Colonic mucosa (tissue), 4 donors: ENCODE results near the gene RAF1. TPM values are rescaled to one million over a fixed set of nuclear protein-coding genes. Genes with fewer than 3 reads are reported as not detected.
"Not testable (repeated sequence)": the region's sequence is repeated elsewhere in the genome, so short reads cannot be mapped to it uniquely, and the experiment has no call there.

Source experiments
- DNase-seq: peaks from one replicate; pipeline ENCODE4 v3.0.0-alpha.2; 2020
- H3K27ac ChIP-seq: fragments of 200-600 bp; one replicate; pipeline ENCODE4 v1.8.0; 2021
- H3K27me3 ChIP-seq: fragments of 200-600 bp; one replicate; pipeline ENCODE4 v1.8.0; 2021
- H3K36me3 ChIP-seq: fragments of 200-600 bp; one replicate; pipeline ENCODE4 v1.8.0; 2021
- H3K4me1 ChIP-seq: fragments of 200-600 bp; one replicate; pipeline ENCODE4 v1.8.0; 2021; ENCODE audit warnings: mild to moderate bottlenecking
- H3K4me3 ChIP-seq: fragments of 200-600 bp; one replicate; pipeline ENCODE4 v1.8.0; 2021
- H3K9ac ChIP-seq, 2 donors: one replicate each; pipeline ENCODE4 v1.7.0; 2013; ENCODE audit warnings: control low read depth in 2 of 2, low read depth in 2 of 2, low read length in 2 of 2
- H3K9me3 ChIP-seq: fragments of 200-600 bp; one replicate; pipeline ENCODE4 v1.8.0; 2021
- intact Hi-C: fragments of 100-400 bp; cut with DNase I; formaldehyde crosslinking; loops from one replicate; pipeline ENCODE4 v1.14.1; 2022
- total RNA-seq, 2 donors: library from RNA; stranded (reverse); fragmentation: NEBNext Ultra II Directional in 1 of 2; extraction: Animal tissue kit (Norgen Biotek cat#: 25700) in 1 of 2; gene quantifications; one replicate each; pipeline ENCODE4 v1.2.1, GENCODE V29; 2021
- TF ChIP-seq, protein P1 (sequence below): fragments of 200-600 bp; IDR thresholded peaks from one replicate; pipeline ENCODE4 v1.8.0; 2022; ENCODE audit warnings: antibody characterized with exemption, mild to moderate bottlenecking
- donor health status: healthy.
- donor health status: DM: no; HTN: no; CAD: no.
- donor health status: DM: no; HTN: no; CAD: no.

Gene RAF1
- total RNA-seq, 2 donors from 2014 or later, result 66.1 to 79.5 TPM

DNA sequence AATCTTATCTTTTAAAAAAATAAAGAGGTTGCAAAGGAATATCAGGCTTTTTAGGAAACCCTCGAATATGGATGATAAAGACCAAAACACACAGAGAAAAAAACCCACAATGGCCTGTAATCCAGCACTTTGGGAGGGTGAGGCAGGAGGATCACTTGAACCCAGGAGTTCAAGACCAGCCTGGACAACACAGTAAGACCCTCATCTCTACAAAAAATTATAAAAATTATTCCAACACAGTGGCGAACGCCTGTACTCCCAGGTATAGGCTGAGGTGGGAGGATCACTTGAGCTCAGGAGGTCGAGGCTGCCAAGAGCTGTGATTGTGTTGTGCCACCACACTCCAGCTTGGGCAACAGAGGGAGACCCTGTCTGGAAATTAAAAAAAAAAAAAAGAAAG is 30.8 kb downstream of the RAF1 start:
- H3K9me3 ChIP-seq, result no peaks in the 10 kb centered on the region
- no peaks in the 10 kb centered on the region for H3K36me3 ChIP-seq
- no peaks in the 10 kb centered on the region for H3K4me1 ChIP-seq
- intact Hi-C loops, result no loop called here
- H3K4me3 ChIP-seq, result no peak overlapping the region
- DNase-seq, result no peak
- no peak overlapping the region for H3K9ac ChIP-seq
- H3K27ac ChIP-seq, result no peak overlapping the region
- H3K27me3 ChIP-seq, result no peaks in the 10 kb centered on the region
- TF ChIP-seq, protein P1, sequence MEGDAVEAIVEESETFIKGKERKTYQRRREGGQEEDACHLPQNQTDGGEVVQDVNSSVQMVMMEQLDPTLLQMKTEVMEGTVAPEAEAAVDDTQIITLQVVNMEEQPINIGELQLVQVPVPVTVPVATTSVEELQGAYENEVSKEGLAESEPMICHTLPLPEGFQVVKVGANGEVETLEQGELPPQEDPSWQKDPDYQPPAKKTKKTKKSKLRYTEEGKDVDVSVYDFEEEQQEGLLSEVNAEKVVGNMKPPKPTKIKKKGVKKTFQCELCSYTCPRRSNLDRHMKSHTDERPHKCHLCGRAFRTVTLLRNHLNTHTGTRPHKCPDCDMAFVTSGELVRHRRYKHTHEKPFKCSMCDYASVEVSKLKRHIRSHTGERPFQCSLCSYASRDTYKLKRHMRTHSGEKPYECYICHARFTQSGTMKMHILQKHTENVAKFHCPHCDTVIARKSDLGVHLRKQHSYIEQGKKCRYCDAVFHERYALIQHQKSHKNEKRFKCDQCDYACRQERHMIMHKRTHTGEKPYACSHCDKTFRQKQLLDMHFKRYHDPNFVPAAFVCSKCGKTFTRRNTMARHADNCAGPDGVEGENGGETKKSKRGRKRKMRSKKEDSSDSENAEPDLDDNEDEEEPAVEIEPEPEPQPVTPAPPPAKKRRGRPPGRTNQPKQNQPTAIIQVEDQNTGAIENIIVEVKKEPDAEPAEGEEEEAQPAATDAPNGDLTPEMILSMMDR, result no peak

DNA sequence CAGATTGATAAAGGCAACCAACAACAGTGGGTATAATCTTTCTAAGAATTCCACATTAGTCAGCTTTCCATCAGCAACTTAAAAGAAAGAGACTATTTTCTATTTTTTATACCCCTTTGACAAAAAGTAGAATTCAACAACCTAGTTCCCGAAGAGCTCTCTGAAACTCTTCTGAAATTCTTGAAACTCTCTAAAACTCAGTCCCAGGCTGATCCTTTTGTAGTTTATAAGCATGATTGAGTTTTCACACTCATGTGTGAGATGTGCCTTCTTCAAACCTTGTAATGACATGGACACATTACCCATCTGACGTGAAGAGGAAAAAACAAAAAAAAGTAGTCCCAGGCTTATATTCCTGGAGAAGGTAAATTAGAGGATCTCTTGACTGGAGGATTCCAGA is 31.4 kb downstream of the RAF1 start:
- Histone ChIP-seq H3K9me3 (no peaks in the 10 kb centered on the region), H3K27ac (no peak overlapping the region), H3K4me3 (no peak overlapping the region), H3K36me3 (no peaks in the 10 kb centered on the region), H3K27me3 (no peaks in the 10 kb centered on the region), H3K9ac (no peak overlapping the region), H3K4me1 (no peaks in the 10 kb centered on the region)
- TF ChIP-seq, protein P1, result no peak
- DNase-seq, result no peak
- intact Hi-C loops, result no loop called here

DNA sequence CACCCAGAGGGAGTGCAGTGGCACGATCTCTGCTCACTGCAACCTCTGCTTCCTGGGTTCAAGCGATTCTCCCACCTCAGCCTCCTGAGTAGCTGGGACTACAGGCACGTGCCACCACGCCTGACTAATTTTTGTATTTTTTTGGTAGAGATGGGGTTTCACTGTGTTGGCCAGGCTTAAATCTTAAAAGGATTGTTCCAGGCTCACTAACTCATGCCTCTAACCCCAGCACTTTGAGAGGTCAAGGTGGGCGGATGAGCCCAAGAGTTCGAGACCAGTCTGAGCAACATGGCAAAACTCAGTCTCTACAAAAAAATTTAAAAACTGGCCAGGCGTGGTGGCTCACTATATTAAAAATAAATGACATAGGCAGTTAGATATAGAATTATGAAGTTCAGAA is 33.1 kb downstream of the RAF1 start:
- H3K4me1 ChIP-seq, intact Hi-C loops, DNase-seq: not testable (repeated sequence)

DNA sequence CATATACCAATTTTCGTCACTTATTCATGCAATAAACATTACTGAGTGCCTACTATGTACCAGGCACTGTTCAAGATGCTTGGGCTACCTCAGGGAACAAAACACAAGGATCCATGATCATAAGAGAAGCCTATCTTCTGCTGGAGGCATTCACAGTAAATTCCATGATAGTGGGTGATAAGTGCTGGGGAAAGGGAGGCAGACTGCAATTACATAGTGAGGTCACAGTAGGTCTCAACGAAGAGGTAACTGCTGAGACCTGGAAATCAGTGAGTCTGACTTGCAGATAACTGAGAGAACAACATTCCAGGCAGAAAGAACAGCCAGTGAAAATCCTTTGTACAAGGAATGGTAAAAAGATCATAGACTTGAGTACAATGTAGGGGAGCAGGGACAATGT is 33.6 kb downstream of the RAF1 start:
- intact Hi-C loops, result no loop called here

More for the DNA sequence above, 33.1 kb downstream of the RAF1 start:
- H3K27ac ChIP-seq, H3K9ac ChIP-seq, H3K27me3 ChIP-seq, H3K9me3 ChIP-seq, H3K36me3 ChIP-seq, H3K4me3 ChIP-seq: not testable (repeated sequence)

DNA sequence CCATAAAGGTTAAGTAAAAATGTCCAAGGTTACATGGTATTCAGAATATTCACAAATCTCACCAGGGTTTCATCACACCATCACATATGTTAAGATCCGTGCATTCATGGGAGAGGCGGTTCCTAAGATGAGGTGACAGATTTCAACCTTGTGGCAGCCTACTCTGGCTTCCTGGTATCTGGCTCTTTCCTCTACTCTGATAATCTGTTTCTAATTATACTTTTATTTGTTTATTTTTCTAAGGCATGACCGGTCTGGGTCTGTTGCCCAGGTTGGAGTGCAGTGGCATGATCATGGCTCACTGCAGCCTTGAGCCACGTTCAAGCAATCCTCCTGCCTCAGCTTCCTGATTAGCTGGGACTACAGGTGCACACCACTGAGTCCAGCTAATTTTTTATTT is 34.4 kb downstream of the RAF1 start:
- Histone ChIP-seq H3K4me3 (no peak overlapping the region), H3K4me1 (no peaks in the 10 kb centered on the region), H3K36me3 (no peaks in the 10 kb centered on the region), H3K27ac (no peak overlapping the region), H3K27me3 (no peaks in the 10 kb centered on the region), H3K9ac (no peak overlapping the region), H3K9me3 (no peaks in the 10 kb centered on the region)
- DNase-seq, result no peak
- TF ChIP-seq, protein P1, result no peak
- intact Hi-C loops, result no loop called here

More for the DNA sequence above, 33.6 kb downstream of the RAF1 start:
- TF ChIP-seq, protein P1, result no peak
- Histone ChIP-seq H3K9ac (no peak overlapping the region), H3K27ac (no peak overlapping the region), H3K4me3 (no peak overlapping the region), H3K36me3 (no peaks in the 10 kb centered on the region), H3K4me1 (no peaks in the 10 kb centered on the region), H3K27me3 (no peaks in the 10 kb centered on the region), H3K9me3 (no peaks in the 10 kb centered on the region)
- no peak for DNase-seq

DNA sequence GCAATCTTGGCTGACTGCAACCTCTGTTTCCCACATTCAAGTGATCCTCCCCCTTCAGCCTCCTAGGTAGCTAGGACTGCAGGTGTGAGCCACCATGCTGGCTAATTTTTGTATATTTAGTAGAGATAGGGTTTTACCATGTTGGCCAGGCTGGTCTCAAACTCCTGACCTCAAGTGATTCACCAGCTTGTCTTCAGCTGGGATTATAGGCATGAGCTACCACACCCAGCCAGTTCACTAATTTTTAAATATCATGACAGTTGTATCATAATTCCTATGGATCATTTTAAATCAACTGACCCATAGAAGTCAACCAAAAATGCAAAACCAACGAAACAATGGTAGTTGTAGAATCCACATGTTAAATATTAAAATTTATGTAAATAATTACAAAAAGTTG is 35.1 kb downstream of the RAF1 start:
- TF ChIP-seq, protein P1, result no peak

More for the DNA sequence above, 35.1 kb downstream of the RAF1 start:
- Histone ChIP-seq H3K27me3 (no peaks in the 10 kb centered on the region), H3K9ac (no peak overlapping the region), H3K27ac (no peak overlapping the region), H3K9me3 (no peaks in the 10 kb centered on the region), H3K4me1 (no peaks in the 10 kb centered on the region), H3K36me3 (no peaks in the 10 kb centered on the region), H3K4me3 (no peak overlapping the region)
- no peak for DNase-seq
- intact Hi-C loops, result no loop called here
